Adrenal gland (tissue), 5 donors: ENCODE data around the gene KIF26B.

Experiments
- POLR2A ChIP-seq, 2 donors: fragments of 450-650 bp; IDR thresholded peaks; one replicate each; pipeline ENCODE4 v1.6.1; 2017; ENCODE audit warnings: antibody characterized with exemption in 2 of 2, mild to moderate bottlenecking in 2 of 2, moderate library complexity in 1 of 2
- TF ChIP-seq, protein P1 (sequence below), 6 experiments: fragments of 450-650 bp in 4 of 6; fragments of 200-600 bp in 2 of 6; sonication (generic) in 1 of 6; IDR thresholded peaks; 1 replicate in 5 of 6; 2 replicates in 1 of 6; pipeline versions ENCODE4 v1.5.1 to v1.8.0; 2016 to 2021; ENCODE audit warnings: antibody characterized with exemption in 6 of 6, mild to moderate bottlenecking in 2 of 6, moderate library complexity in 1 of 6
- donor health status: DM: no; HTN: no; CAD: no.

DNA sequence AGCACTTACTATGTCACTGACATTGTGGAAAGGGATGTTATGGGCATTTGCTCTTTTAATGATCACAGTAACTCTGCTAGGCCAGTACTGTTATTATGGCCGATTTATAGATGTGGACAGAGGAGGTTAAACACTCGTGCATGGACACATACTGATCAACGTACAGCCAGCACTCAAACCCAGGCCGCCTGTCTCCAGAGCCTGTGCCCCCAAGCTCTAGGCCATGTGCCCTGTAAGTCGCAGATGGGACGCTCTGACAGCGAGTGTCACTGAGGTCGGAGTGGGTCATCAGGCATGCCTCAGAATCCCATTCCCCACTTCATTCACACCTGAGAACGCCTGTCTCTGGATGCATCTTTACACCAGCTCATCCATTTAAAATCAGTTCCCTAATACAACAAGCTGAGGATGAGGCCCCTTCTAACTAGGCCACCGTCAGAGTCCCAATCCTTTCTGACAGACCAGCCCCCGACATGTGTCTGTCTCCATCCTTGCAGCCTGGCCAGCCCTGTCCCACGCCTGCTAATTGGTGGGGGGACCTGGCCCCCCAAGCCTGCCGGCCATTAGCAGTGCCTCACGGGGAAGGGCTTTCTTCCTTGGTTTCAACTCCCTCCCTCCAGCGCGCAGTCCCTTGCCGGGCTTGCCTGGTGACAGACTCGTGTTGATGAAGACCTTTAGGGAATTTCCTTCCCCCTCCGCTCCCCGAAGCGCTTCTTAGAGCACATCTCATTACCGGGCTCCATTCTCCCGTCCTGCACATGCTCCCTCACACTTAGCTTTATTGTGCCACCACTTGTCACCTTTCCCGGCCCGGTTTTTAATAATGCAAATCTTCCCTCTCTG lies 436.8 kb downstream of the KIF26B start:
- TF ChIP-seq, protein P1, sequence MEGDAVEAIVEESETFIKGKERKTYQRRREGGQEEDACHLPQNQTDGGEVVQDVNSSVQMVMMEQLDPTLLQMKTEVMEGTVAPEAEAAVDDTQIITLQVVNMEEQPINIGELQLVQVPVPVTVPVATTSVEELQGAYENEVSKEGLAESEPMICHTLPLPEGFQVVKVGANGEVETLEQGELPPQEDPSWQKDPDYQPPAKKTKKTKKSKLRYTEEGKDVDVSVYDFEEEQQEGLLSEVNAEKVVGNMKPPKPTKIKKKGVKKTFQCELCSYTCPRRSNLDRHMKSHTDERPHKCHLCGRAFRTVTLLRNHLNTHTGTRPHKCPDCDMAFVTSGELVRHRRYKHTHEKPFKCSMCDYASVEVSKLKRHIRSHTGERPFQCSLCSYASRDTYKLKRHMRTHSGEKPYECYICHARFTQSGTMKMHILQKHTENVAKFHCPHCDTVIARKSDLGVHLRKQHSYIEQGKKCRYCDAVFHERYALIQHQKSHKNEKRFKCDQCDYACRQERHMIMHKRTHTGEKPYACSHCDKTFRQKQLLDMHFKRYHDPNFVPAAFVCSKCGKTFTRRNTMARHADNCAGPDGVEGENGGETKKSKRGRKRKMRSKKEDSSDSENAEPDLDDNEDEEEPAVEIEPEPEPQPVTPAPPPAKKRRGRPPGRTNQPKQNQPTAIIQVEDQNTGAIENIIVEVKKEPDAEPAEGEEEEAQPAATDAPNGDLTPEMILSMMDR (IDR thresholded peaks at IDR 0.05) = no peak
- no peak for TF ChIP-seq POLR2A (IDR thresholded peaks at IDR 0.05)
